Kidney (tissue), 14 donors: Measurements from ENCODE around the gene CCDC157. TPM values are rescaled to one million over a fixed set of nuclear protein-coding genes. Genes with fewer than 3 reads are reported as not detected.

Source experiments
- DNase-seq, 5 donors: peaks; one replicate each; pipeline ENCODE4 v3.0.0-alpha.2; 2013 to 2020
- FAIRE-seq: peaks from 2 replicates; lab custom pipeline; 2012; peaks lifted over from hg19 to GRCh38; lab: Jason Lieb, UNC
- H3K27ac ChIP-seq, 2 donors: one replicate each; pipeline ENCODE4 v1.7.0; 2013; ENCODE audit warnings: low read depth in 2 of 2, low read length in 2 of 2, inconsistent platforms in 1 of 2
- H3K27me3 ChIP-seq: one replicate; pipeline ENCODE4 v1.7.1; 2013; ENCODE audit warnings: low read length, inconsistent platforms; ENCODE audit not compliant: control insufficient read depth, insufficient read depth
- H3K36me3 ChIP-seq, 3 donors: one replicate each; pipeline versions ENCODE4 v1.7.0 to v1.7.1; 2013; ENCODE audit warnings: low read length in 3 of 3, control low read depth in 1 of 3, inconsistent platforms in 1 of 3; ENCODE audit not compliant: insufficient read depth in 3 of 3, control insufficient read depth in 2 of 3
- H3K4me1 ChIP-seq, 3 donors: one replicate each; pipeline versions ENCODE4 v1.7.0 to v1.7.1; 2013; ENCODE audit warnings: low read length in 3 of 3, inconsistent platforms in 1 of 3, low read depth in 1 of 3; ENCODE audit not compliant: control insufficient read depth in 2 of 3, insufficient read depth in 2 of 3
- H3K4me3 ChIP-seq, 3 donors: one replicate each; pipeline versions ENCODE4 v1.7.0 to v1.8.1; 2013; ENCODE audit warnings: low read length in 3 of 3, control low read depth in 1 of 3, inconsistent platforms in 1 of 3
- H3K9ac ChIP-seq, 3 donors: one replicate each; pipeline versions ENCODE4 v1.7.0 to v1.7.1; 2013; ENCODE audit warnings: low read length in 3 of 3, control low read depth in 1 of 3, inconsistent platforms in 1 of 3
- H3K9me3 ChIP-seq, 3 donors: one replicate each; pipeline versions ENCODE4 v1.7.0 to v1.7.1; 2013; ENCODE audit warnings: low read length in 3 of 3, control low read depth in 1 of 3, inconsistent platforms in 1 of 3; ENCODE audit not compliant: control insufficient read depth in 2 of 3, insufficient read depth in 1 of 3
- intact Hi-C: fragments of 100-400 bp; cut with DNase I; formaldehyde crosslinking; loops from one replicate; pipeline ENCODE4 v1.11.1; 2022
- polyA plus RNA-seq: library from polyadenylated mRNA; stranded (reverse); fragments of 350-450 nt; fragmentation: Illumina TruSeq; extraction: RNeasy Lipid Tissue Mini Kit (QIAGEN cat#74804); gene quantifications from one replicate; pipeline ENCODE4 v1.2.3, GENCODE V29; 2014; ENCODE audit warnings: low read depth, low replicate concordance; ENCODE audit not compliant: insufficient read depth
- total RNA-seq: library from RNA; stranded (reverse); fragmentation: NEBNext Ultra II Directional; extraction: Animal tissue kit (Norgen Biotek cat#: 25700); gene quantifications from one replicate; pipeline ENCODE4 v1.2.1, GENCODE V29; 2021
- TF ChIP-seq, protein P1 (sequence below): IDR thresholded peaks from 3 replicates; pipeline ENCODE4 v1.5.1; 2012; ENCODE audit warnings: mild to moderate bottlenecking, moderate library complexity, borderline replicate concordance; ENCODE audit not compliant: insufficient read depth; ENCODE audit errors: extremely low read depth
- donor health status: control.
- donor health status: control.
- donor health status: control.
- donor health status: control.
- donor health status: control.
- donor health status: DM: yes; HTN: yes; CAD: no.
- donor health status: Normal renal cell carcinoma (clear cell type).

The CCDC157 gene
- total and polyA plus RNA-seq, 2 donors from 2014 or later: 5.1 to 6.0 TPM

DNA sequence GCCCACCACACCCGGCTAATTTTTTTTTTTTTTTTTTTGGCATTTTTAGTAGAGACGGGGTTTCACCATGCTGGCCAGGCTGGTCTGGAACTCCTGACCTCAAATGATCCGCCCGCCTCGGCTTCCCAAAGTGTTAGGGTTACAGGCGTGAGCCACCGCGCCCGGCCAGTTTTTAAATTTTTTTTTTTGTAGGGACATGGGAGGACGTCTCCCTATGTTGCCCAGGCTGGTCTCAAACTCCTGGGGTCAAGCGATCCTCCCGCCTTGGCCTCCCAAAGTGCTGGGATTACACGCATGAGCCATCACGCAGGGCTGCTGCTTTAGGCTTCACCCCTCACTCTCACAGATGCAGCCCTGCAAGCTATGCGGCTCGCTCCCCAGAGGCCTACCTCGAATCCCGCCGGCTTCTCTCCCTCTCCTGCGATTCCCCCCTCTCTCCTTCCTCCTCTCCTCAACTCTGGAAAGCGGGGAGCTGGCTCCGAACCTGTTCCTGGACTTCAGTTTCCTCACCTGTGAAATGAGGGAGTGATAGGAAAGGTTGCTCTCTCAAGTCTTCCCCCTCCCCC, 926 bp downstream of the CCDC157 start:
- no peak overlapping the region for H3K9ac ChIP-seq
- H3K9me3 ChIP-seq: no peaks in the 10 kb centered on the region
- peaks cover 0 to 4% (median under 1%) of the 10 kb centered on the region in 3 donors for H3K36me3 ChIP-seq
- no peak for DNase-seq
- no peak for FAIRE-seq
- intact Hi-C loops: no loop called here
- TF ChIP-seq, protein P1, sequence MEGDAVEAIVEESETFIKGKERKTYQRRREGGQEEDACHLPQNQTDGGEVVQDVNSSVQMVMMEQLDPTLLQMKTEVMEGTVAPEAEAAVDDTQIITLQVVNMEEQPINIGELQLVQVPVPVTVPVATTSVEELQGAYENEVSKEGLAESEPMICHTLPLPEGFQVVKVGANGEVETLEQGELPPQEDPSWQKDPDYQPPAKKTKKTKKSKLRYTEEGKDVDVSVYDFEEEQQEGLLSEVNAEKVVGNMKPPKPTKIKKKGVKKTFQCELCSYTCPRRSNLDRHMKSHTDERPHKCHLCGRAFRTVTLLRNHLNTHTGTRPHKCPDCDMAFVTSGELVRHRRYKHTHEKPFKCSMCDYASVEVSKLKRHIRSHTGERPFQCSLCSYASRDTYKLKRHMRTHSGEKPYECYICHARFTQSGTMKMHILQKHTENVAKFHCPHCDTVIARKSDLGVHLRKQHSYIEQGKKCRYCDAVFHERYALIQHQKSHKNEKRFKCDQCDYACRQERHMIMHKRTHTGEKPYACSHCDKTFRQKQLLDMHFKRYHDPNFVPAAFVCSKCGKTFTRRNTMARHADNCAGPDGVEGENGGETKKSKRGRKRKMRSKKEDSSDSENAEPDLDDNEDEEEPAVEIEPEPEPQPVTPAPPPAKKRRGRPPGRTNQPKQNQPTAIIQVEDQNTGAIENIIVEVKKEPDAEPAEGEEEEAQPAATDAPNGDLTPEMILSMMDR: no peak
- H3K4me1 ChIP-seq: peaks cover 0 to 19% (median 11%) of the 10 kb centered on the region in 3 donors
- peak overlapping the region in 1 of 3 donors; percentile 97 for H3K4me3 ChIP-seq
- no peak overlapping the region for H3K27ac ChIP-seq
- no peaks in the 10 kb centered on the region for H3K27me3 ChIP-seq

DNA sequence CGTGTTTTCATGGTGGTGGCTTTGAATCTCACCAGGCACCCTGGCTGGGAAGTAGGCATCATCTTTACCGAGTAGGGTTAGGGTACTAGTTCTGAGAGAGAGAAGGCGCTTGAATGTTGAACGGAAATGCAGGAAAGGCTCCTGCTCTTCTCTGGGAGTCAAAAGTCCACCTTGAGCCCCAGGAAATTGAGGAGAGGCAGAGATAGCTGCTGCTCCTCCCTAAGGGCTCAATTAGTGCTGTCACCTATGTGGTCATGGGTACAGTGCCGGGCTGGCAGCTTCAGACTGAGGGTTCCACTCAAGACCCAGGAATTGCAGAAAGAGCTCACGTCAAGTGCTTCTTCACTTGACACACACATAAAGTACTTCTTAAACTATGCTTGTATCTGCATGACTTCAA, 1.7 kb downstream of the CCDC157 start:
- TF ChIP-seq, protein P1: no peak
- Histone ChIP-seq H3K4me1 (peaks cover 0 to 19% (median 11%) of the 10 kb centered on the region in 3 donors), H3K4me3 (no peak overlapping the region), H3K36me3 (no peaks in the 10 kb centered on the region), H3K27me3 (no peaks in the 10 kb centered on the region), H3K9me3 (no peaks in the 10 kb centered on the region), H3K9ac (no peak overlapping the region), H3K27ac (no peak overlapping the region)
- DNase-seq (no peak), FAIRE-seq (no peak)
- intact Hi-C loops: no loop called here

DNA sequence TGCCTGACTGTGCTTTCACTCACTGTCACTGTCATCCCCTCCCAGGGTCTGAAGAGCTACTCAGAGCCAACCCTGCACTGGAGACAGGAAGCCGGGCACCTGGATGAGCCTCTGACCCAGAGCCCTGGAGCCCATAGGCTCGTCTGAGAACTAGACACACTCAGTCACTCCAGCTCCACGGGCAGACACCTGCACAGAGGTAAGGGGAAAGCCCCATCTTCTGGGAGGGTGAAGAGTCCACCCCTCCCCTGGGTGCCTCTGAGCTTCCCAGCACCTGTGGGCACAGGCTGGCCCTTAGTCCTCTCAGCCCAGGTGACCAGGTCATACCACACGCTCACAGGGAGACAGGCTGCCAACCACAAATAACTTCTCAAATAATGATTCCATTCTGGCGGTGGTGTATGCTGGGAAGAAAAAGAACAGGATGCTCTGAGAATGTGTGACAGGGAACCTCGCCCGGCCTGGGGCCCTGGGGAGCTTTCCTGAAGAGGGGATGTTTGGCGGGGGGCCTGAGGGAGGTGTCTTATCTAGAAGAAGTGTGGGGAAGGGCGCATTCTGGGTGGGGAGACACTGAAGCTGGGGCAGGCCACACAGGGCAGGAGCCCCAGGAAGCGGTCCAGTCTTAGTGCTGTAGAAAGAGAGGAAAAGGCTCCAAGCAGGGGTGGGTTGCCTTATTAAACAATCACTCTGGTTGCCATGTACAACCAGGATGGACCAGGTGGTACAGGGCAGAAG, 5.3 kb downstream of the CCDC157 start:
- Histone ChIP-seq H3K27me3 (no peaks in the 10 kb centered on the region), H3K27ac (no peak overlapping the region), H3K4me3 (no peak overlapping the region), H3K9me3 (no peaks in the 10 kb centered on the region), H3K9ac (no peak overlapping the region), H3K4me1 (peaks cover 0 to 1% (median 0%) of the 10 kb centered on the region in 3 donors), H3K36me3 (peaks cover 0 to 4% (median 0%) of the 10 kb centered on the region in 3 donors)
- DNase-seq (no peak), FAIRE-seq (no peak)
- intact Hi-C loops: no loop called here
- TF ChIP-seq, protein P1: no peak
